PC-3 (cell line): Measurements from ENCODE around the gene GLI1.

Experiments used
- CTCF ChIP-seq: fragments of 300-600 bp; sonication (generic); conservative IDR thresholded peaks from 2 replicates; pipeline ENCODE4 v1.5.1; 2017; ENCODE audit warnings: antibody characterized with exemption, low read depth, mild to moderate bottlenecking, low read length
- EZH2 ChIP-seq: fragments of 300-600 bp; sonication (generic); IDR thresholded peaks from one replicate; pipeline ENCODE4 v1.6.1; 2017; ENCODE audit warnings: antibody characterized with exemption, mild to moderate bottlenecking, low read length; ENCODE audit not compliant: unreplicated experiment
- EZH2phosphoT487 ChIP-seq: fragments of 300-600 bp; sonication (generic); IDR thresholded peaks from 2 replicates; pipeline ENCODE4 v1.6.1; 2018; ENCODE audit warnings: mild to moderate bottlenecking, antibody characterized with exemption, low read length, borderline replicate concordance

GRCh38 chr12:57511588-57512325 is 52.2 kb downstream of the GLI1 start:
- no peak for TF ChIP-seq CTCF
- TF ChIP-seq EZH2phosphoT487: no peak
- TF ChIP-seq EZH2: no peak
